Measurements from ENCODE around the gene GLTP. TPM values are rescaled to one million over a fixed set of nuclear protein-coding genes. Genes with fewer than 3 reads are reported as not detected.

GLTP gene
- total RNA-seq, 1 donor from 2014 or later: 158 TPM

DNA sequence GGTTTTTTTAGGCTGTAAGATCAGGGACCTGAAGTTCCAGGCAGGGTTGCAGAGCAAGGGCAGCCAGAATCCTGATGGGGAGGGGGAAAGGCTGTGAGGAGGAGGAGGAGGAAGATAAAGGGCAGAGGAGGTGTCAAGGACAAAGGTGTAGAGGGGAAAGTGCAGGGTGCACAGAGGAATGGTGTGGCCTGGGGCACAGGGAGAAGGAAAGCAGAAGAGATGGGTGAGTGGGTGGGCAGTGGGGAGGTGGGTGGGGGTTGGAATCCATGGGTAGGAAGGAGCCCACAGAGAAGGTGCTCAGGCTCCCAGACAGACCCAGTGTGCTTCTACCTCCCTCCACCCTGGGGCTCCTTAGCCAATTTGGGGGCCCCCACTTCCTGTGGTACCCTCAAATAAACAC is 58.4 kb downstream of the GLTP start:
- intact Hi-C loops (cut with DNase I): no loop called here
- no peak overlapping the region for H3K4me3 ChIP-seq
- H3K27me3 ChIP-seq: no peaks in the 10 kb centered on the region
- no peaks in the 10 kb centered on the region for H3K9me3 ChIP-seq
- H3K4me1 ChIP-seq: peaks cover 14% of the 10 kb centered on the region
- no peak overlapping the region for H3K27ac ChIP-seq
- no peaks in the 10 kb centered on the region for H3K36me3 ChIP-seq
- TF ChIP-seq POLR2AphosphoS5 (IDR thresholded peaks at IDR 0.05; ENCODE audit: insufficient read depth in 1 of 2, low read depth in 1 of 2) (no peak), POLR2A (IDR thresholded peaks at IDR 0.05) (no peak)
- TF ChIP-seq, protein P1, sequence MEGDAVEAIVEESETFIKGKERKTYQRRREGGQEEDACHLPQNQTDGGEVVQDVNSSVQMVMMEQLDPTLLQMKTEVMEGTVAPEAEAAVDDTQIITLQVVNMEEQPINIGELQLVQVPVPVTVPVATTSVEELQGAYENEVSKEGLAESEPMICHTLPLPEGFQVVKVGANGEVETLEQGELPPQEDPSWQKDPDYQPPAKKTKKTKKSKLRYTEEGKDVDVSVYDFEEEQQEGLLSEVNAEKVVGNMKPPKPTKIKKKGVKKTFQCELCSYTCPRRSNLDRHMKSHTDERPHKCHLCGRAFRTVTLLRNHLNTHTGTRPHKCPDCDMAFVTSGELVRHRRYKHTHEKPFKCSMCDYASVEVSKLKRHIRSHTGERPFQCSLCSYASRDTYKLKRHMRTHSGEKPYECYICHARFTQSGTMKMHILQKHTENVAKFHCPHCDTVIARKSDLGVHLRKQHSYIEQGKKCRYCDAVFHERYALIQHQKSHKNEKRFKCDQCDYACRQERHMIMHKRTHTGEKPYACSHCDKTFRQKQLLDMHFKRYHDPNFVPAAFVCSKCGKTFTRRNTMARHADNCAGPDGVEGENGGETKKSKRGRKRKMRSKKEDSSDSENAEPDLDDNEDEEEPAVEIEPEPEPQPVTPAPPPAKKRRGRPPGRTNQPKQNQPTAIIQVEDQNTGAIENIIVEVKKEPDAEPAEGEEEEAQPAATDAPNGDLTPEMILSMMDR (IDR thresholded peaks at IDR 0.05): no peak
- no peak for DNase-seq (ENCODE audit: extremely low spot score in 2 of 2)

DNA sequence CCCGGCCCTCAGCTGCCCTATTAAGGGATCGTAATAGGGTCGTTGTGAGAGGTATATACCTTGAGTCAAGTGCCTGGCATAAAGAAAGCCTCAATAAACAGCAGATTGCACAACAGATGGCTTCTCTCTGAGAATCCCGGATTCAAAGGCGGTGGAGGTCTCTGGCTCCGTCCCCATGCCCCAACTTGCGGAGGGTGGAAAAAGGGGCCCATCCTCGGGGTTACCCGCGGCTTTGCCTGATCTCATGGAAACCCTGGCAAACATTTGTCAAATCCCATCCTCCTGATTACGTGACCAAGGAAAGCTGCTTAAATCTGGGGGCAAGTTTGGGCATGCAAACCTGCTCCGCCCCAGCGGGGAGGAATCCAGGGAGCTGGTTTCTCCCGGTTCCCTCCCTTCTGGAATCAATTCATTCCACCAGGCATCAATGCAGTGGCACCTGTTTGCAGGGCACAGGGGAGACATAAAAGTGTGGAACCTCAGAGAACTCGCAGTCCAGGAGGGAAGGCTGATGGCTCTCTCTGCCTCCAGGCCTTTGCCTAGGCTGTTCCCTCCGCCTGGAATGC is 59.4 kb downstream of the GLTP start:
- H3K4me1 ChIP-seq: peaks cover 14% of the 10 kb centered on the region

DNA sequence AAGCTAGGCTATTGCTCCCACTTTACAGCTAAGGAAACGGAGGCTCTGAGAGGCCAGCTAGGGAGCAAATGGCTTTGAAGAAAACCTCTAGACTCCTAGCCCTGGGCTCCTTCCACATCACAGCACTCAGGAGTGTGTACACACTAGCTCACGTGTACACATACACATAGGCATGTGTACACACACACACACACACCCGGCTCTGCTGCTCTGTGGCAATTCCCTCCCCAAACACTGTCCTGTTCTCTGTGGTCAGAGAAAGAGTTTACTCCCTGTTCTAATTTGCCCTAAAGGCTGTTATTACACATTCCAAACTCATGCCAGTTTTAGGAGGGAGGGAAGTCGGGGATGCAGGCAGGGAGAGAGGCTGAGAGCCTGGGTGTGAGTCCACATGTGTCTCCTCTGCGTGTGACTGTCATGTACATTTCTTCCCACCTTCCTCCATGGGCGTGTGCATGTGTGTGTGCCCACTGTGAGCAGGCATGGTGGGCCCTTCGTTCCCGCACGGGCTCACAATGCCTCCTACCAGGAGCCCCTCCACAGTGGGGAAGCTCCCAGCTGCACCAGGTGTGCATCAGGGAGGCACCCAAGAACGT is 61.3 kb downstream of the GLTP start:
- Histone ChIP-seq H3K27ac (no peak overlapping the region), H3K27me3 (no peaks in the 10 kb centered on the region), H3K4me1 (peaks cover 14% of the 10 kb centered on the region), H3K9me3 (no peaks in the 10 kb centered on the region), H3K4me3 (no peak overlapping the region), H3K36me3 (no peaks in the 10 kb centered on the region)
- intact Hi-C loops (cut with DNase I): no loop called here
- DNase-seq (ENCODE audit: extremely low spot score in 2 of 2): no peak
- TF ChIP-seq POLR2AphosphoS5 (IDR thresholded peaks at IDR 0.05; ENCODE audit: insufficient read depth in 1 of 2, low read depth in 1 of 2): no peak
- no peak for TF ChIP-seq POLR2A (IDR thresholded peaks at IDR 0.05)
- TF ChIP-seq, protein P1 (IDR thresholded peaks at IDR 0.05): no peak

More for the DNA sequence above, 59.4 kb downstream of the GLTP start:
- DNase-seq (ENCODE audit: extremely low spot score in 2 of 2): no peak
- intact Hi-C loops (cut with DNase I): no loop called here
- H3K36me3 ChIP-seq: no peaks in the 10 kb centered on the region
- H3K9me3 ChIP-seq: no peaks in the 10 kb centered on the region
- H3K4me3 ChIP-seq: no peak overlapping the region
- no peaks in the 10 kb centered on the region for H3K27me3 ChIP-seq
- no peak overlapping the region for H3K27ac ChIP-seq
- TF ChIP-seq, protein P1 (IDR thresholded peaks at IDR 0.05): no peak
- TF ChIP-seq POLR2AphosphoS5 (IDR thresholded peaks at IDR 0.05; ENCODE audit: insufficient read depth in 1 of 2, low read depth in 1 of 2) (peak; percentile 17 to 72), POLR2A (IDR thresholded peaks at IDR 0.05) (no peak)

DNA sequence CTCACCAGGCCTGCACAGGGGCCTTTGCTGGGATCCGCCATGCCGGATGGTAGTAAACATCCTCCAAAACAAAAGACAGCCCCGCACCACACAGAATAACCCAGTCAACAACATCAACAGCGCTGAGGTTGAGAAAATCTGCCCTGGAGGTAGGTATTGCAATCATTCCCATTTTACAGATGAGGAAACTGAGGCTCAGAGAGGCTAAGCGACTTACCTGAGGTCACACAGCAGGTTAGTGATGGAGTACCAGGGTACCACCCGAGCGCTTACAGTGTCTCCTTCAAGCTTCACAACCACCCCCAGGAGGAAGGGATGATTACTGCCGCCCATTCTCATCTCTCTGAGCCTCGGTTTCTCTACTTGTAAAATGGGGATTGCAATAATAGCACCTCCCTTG is 62.1 kb downstream of the GLTP start:
- Histone ChIP-seq H3K27me3 (no peaks in the 10 kb centered on the region), H3K27ac (no peak overlapping the region), H3K4me3 (no peak overlapping the region), H3K9me3 (no peaks in the 10 kb centered on the region), H3K4me1 (peaks cover 14% of the 10 kb centered on the region), H3K36me3 (no peaks in the 10 kb centered on the region)
- TF ChIP-seq, protein P1 (IDR thresholded peaks at IDR 0.05): no peak
- TF ChIP-seq POLR2A (IDR thresholded peaks at IDR 0.05): no peak
- TF ChIP-seq POLR2AphosphoS5 (IDR thresholded peaks at IDR 0.05; ENCODE audit: insufficient read depth in 1 of 2, low read depth in 1 of 2): no peak
- intact Hi-C loops (cut with DNase I): no loop called here
- no peak for DNase-seq (ENCODE audit: extremely low spot score in 2 of 2)

DNA sequence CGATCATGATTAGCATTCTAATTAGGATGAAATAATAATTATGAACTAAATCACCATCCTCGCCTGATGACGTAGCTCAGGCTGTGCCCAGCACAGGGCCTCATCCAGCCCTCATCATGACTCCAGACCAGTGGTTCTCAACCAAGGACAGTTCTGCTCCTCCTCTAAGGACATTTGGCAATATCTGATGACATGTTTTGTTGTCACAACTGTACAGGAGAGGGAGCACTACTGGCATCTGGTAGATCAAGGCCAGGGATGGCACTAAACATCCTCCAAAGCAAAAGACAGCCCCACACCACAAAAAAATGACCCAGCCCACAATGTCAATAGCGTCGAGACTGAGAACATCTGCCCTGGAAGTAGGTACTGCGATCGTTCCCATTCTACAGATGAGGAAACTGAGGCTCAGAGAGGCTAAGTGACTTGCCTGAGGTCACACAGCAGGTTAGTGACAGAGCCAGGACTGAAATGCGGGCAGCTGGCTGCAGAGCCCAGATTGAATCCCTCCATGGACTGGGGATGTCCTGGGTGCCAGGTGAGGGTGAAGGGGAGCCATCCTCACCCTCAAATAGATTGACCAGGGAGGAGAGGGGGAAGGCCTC is 62.6 kb downstream of the GLTP start:
- Histone ChIP-seq H3K4me3 (no peak overlapping the region), H3K9me3 (no peaks in the 10 kb centered on the region), H3K27ac (no peak overlapping the region), H3K36me3 (no peaks in the 10 kb centered on the region), H3K27me3 (no peaks in the 10 kb centered on the region), H3K4me1 (peaks cover 10% of the 10 kb centered on the region)
- intact Hi-C loops (cut with DNase I): no loop called here
- DNase-seq (ENCODE audit: extremely low spot score in 2 of 2): no peak
- TF ChIP-seq POLR2AphosphoS5 (IDR thresholded peaks at IDR 0.05; ENCODE audit: insufficient read depth in 1 of 2, low read depth in 1 of 2) (no peak), POLR2A (IDR thresholded peaks at IDR 0.05) (no peak)
- TF ChIP-seq, protein P1 (IDR thresholded peaks at IDR 0.05): no peak
